ENCODE measurements around the gene CCL4.
"Not testable (repeated sequence)": the region's sequence is repeated elsewhere in the genome, so short reads cannot be mapped to it uniquely, and the experiment has no call there.

Gene CCL4

DNA sequence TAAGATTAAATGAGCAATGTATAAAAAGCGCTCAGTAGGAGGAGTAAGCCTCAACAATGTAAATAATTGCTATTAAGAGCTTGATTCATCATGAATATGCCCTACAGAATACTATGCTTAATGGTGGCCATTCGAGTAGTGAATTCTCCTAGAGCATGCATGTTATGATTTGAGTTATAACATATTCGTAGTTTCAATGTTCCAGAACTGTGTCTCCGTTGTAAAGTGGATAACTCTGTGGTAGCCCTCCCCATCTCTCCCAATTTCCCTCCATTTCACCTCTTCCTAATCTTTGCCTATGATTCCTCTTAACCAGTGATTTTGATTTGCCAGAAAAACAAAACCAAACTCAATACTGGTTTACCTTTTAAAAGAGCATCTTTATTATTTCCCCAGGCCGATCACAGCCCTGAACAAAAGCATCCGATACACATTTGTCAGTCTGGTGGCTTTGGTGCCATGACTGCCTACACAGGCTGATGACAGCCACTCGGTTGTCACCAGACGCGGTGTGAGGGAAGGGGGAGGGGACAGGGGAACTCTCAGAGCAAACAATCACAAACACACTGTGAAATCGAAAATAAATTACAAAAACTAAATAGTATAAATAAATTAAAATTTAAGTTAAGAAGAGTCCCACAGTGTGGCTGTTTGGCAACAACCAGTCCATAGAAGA is 15.6 kb upstream of the CCL4 start:
- DNase-seq (ENCODE audit: low read depth in 3 of 3), result not testable (repeated sequence)

- DNase-seq (ENCODE audit: low read depth in 3 of 3), result no peak
Observed at GRCh38 chr17:36088670-36089338, 14.8 kb upstream of the CCL4 start.

DNA sequence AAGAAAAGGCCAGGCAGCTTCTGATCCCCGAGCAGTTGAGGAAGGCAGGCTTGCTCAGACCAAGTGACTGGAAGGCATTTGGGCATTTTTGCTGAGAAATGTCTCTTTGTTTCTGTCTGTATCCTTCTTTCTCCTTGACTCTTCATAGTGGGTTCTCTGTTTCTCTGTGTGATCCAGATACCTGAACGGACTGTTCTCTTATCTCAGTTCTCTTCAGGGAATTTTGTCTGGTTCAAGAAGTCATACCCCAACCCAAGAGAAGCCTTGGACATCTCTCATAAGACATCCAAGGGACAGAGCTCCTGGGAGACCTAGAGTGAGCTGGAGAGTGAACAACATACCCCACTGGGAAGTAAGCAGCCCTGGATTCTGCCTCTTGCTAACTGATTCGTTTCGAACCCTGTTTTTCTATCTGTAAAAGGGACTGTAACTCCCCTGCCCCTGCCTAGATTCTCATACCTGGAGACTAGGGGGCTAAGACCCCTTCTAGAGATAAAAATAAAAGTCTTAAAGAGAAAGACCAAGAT is 14.2 kb upstream of the CCL4 start:
- DNase-seq (ENCODE audit: low read depth in 3 of 3), result no peak

- no peak for DNase-seq (ENCODE audit: low read depth in 3 of 3)
Observed at GRCh38 chr17:36089888-36090836, 13.5 kb upstream of the CCL4 start, which contains the start of gene CCL3. Gene CCL3, minus strand, starts transcription at chr17:36090143. Its CDS starts 85 bp downstream, at chr17:36090058.

DNA sequence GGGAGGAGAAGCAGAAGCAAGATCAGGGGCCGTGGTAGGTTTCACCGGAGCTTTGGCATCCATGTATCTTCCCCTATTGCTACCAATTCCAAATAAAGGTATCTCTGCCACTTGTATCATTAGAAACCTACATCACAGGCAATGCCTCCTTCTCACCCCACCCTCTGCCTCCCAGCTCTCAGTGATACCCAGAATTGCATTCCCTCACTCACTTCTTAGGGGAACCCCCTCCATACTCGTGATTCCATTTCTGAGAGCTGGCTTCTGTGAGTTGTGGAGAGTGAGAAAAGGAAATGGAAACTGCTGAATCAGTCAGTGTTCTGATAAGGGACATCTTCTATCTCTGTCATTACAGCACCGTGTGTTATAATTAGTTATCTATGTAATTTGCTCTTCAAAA is 11.4 kb upstream of the CCL4 start:
- DNase-seq (ENCODE audit: low read depth in 3 of 3), result no peak

- not testable (repeated sequence) for DNase-seq (ENCODE audit: low read depth in 3 of 3)
Observed at GRCh38 chr17:36092715-36093114, 10.9 kb upstream of the CCL4 start.

DNA sequence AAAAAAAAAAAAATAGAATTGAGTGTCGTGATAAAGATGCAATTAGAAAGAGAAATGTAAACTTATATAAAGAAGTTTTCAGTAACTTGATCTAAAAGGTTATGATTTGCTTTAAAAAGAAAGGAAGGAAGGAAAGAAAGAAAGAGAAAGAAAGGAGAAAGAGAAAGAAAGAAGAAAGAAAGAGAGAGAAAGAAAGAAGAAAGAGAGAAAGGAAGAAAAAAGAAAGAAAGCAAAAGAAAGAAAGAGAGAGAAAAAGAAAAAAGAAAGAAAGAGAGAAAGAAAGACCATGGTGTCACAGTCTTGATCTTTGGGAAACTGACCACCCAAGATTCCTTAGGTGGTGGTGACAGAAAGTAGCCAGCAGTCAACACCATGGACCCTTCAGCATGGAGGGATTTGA is 9.4 kb upstream of the CCL4 start:
- no peak for DNase-seq (ENCODE audit: low read depth in 3 of 3)

GRCh38 chr17:36094746-36095145 is 8.9 kb upstream of the CCL4 start:
- DNase-seq (ENCODE audit: low read depth in 3 of 3), result no peak

DNA sequence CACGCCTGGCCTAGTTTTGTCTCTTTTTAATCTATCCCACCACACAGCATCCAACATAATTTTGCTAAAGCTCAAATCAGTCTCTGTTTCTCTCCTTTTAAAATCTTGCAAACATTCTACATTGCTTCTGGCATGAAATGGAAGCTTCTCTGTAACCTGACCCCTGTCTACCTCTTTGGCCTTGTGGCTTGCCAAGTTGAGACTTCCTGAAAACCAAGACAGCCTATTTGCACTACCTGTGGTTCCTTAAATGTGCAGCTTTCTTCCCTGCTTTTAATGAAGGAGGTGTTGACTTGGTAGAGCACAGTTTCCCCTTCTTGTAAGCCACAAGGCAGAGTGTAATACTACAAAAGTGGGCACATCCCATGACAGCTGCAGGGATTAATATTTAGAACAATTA is 7.6 kb upstream of the CCL4 start:
- no peak for DNase-seq (ENCODE audit: low read depth in 3 of 3)

GRCh38 chr17:36099004-36099403 is 4.6 kb upstream of the CCL4 start:
- DNase-seq (ENCODE audit: low read depth in 3 of 3), result not testable (repeated sequence)

GRCh38 chr17:36104246-36104645 is 619 bp downstream of the CCL4 start:
- not testable (repeated sequence) for DNase-seq (ENCODE audit: low read depth in 3 of 3)

GRCh38 chr17:36104701-36105181 is 1.1 kb downstream of the CCL4 start:
- no peak for DNase-seq (ENCODE audit: low read depth in 3 of 3)

GRCh38 chr17:36105781-36106492 is 2.3 kb downstream of the CCL4 start:
- DNase-seq (ENCODE audit: low read depth in 3 of 3), result no peak

DNA sequence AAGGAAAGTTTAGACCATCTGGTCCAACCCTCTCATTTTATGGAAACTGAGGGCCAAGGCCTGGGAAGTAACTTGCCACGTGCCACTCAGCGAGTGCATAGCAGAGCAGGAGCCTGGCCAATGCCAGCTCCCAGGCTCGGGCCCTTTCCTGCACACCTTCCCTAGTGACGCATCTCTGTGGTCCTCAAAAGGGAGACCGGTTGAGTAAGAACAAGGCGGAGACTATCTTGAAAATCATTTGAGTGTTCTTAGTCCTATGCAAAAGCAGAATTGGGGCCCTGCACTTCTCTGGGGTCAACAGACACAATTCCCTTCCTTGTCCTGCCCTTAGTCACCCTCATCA is 2.8 kb downstream of the CCL4 start:
- no peak for DNase-seq (ENCODE audit: low read depth in 3 of 3)

DNA sequence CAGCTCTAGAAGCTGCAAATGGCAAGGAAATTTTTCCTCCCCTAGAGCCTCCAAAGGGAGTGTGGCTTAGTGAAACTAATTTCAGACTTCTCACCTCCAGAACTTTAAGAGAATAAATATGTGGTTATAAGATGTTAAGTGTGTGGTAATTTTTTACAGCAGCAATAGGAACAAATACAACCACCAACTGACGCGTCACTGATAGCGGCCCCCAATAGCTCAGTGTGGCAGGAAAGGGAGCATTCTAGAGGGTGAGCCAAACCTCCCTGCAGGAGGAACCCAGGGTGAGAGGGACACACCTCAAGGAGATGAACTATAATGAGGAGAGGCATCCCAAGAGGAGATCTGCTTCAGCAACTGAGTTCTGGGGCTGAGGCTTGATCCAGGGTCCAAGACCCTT is 4.0 kb downstream of the CCL4 start:
- DNase-seq (ENCODE audit: low read depth in 3 of 3), result no peak

DNA sequence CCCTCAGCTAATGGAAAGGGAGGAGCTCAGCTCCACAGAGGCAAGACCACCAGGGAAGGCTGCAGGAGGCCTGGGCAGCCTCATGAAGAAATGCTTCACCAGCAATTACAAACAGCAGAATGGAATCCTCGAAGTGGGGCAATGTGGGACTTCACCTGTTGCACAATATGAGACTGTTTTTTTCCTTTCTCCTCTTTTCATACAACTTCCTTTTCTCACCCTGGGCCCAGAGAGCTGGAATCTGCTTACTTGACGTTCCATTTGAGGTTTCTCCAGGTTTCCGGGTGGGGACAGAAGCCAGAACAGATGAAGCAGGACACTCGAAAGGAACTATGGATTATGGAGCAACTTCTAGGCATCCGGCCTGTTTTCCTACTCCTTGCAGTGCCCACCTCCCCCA is 4.6 kb downstream of the CCL4 start:
- not testable (repeated sequence) for DNase-seq (ENCODE audit: low read depth in 3 of 3)

GRCh38 chr17:36111068-36111490 is 7.5 kb downstream of the CCL4 start:
- no peak for DNase-seq (ENCODE audit: low read depth in 3 of 3)

- no peak for DNase-seq (ENCODE audit: low read depth in 3 of 3)
Observed at GRCh38 chr17:36112572-36112971, 8.9 kb downstream of the CCL4 start.

DNA sequence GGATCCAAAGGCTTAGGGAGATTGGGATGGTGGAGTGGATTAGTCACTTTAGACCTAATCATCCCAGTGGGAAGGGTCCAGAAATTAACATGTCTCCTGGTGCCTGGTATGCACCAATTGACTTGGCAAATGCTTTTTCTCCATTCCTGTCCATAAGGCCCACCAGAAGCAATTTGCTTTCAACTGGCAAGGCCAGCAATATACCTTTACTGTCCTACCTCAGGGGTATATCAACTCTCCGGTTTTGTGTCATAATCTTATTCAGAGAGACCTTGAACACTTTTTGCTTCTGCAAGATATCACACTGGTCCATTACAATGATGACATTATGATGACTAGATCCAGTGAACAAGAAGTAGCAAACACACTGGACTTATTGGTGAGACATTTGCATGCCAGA is 9.5 kb downstream of the CCL4 start:
- not testable (repeated sequence) for DNase-seq (ENCODE audit: low read depth in 3 of 3)

GRCh38 chr17:36114971-36115648 is 11.5 kb downstream of the CCL4 start:
- DNase-seq (ENCODE audit: low read depth in 3 of 3), result not testable (repeated sequence)

DNA sequence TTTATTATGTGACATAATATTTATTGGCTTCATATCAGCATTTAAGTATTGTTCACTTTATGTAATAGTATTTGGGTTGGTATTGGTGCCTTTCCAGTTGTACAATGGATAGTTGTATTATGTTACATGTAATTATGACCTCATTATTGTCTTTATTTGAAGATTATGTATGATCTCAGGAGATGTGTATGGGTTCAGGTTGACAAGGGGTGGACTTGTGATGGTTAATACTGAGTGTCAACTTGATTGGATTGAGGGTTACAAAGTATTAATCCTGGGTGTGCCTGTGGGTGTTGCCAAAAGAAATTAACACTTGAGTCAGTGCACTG is 12.0 kb downstream of the CCL4 start:
- not testable (repeated sequence) for DNase-seq (ENCODE audit: low read depth in 3 of 3)

Measured in stimulated activated CD4-positive, alpha-beta T cell treated with anti-CD3 and anti-CD28 coated beads, TNF-alpha, amount 100 ng/mL, for 4 hours (primary cell).